Measurements from ENCODE around the gene GSTM5.
"Not testable (repeated sequence)": the region's sequence is repeated elsewhere in the genome, so short reads cannot be mapped to it uniquely, and the experiment has no call there.

- TF ChIP-seq CTCF, POLR2A (IDR thresholded peaks at IDR 0.05): not testable (repeated sequence)
Observed at GRCh38 chr1:109669949-109670302, 42.1 kb upstream of the GSTM5 start.

Data from prostate gland (tissue), 2 donors.